Caco-2 (cell line): ENCODE measurements around the gene STK24. TPM values are rescaled to one million over a fixed set of nuclear protein-coding genes. Genes with fewer than 3 reads are reported as not detected.

Source experiments
- BruUV-seq: library from RNA; stranded (reverse); fragments of 400-500 nt; replicated peaks from 2 replicates; lab custom pipeline; 2021; lab: Mats Ljungman, UMichigan
- CTCF ChIA-PET: fragments of 300-600 bp; sonication (Branson Sonifier 250); formaldehyde crosslinking; loops from one replicate; lab custom pipeline; 2022; ENCODE audit warnings: antibody characterized with exemption; lab: Charles Lee
- POLR2A ChIA-PET: fragments of 300-600 bp; sonication (Branson Sonifier 250); formaldehyde crosslinking; loops from one replicate; lab custom pipeline; 2022; ENCODE audit warnings: antibody characterized with exemption; lab: Charles Lee
- DNase-seq, 2 experiments: peaks; one replicate each; pipeline versions ENCODE4 v3.0.0 to v3.0.0-alpha.2; 2020 to 2022
- H3K27me3 ChIP-seq: replicated peaks from 2 replicates; pipeline ENCODE4 v1.6.0; 2011; ENCODE audit warnings: low read length; ENCODE audit not compliant: control insufficient read depth, insufficient read depth
- H3K36me3 ChIP-seq: 2 replicates; pipeline ENCODE4 v1.5.1; 2011; ENCODE audit warnings: low read length; ENCODE audit not compliant: control insufficient read depth, insufficient read depth
- H3K4me1 ChIP-seq: fragments of 250-450 bp; sonication (Bioruptor Pico); 2 replicates; pipeline ENCODE4 v1.5.1; 2020; ENCODE audit warnings: mild to moderate bottlenecking
- H3K4me3 ChIP-seq: 2 replicates; pipeline ENCODE4 v1.5.1; 2011; ENCODE audit warnings: low read depth, mild to moderate bottlenecking, control low read depth, low read length
- H3K9me3 ChIP-seq: fragments of 250-450 bp; sonication (Bioruptor Pico); 2 replicates; pipeline ENCODE4 v1.5.1; 2020; ENCODE audit warnings: mild to moderate bottlenecking, moderate library complexity
- H3K27ac Mint-ChIP-seq: one replicate; pipeline ENCODE4 v1.8.0; 2022; ENCODE audit warnings: mixed read lengths; ENCODE audit not compliant: unreplicated experiment
- H3K27me3 Mint-ChIP-seq: one replicate; pipeline ENCODE4 v1.8.0; 2022; ENCODE audit warnings: mixed read lengths; ENCODE audit not compliant: insufficient read depth, unreplicated experiment
- H3K36me3 Mint-ChIP-seq: one replicate; pipeline ENCODE4 v1.8.0; 2022; ENCODE audit warnings: mild to moderate bottlenecking, mixed read lengths; ENCODE audit not compliant: insufficient read depth, unreplicated experiment
- H3K4me1 Mint-ChIP-seq: one replicate; pipeline ENCODE4 v1.8.0; 2022; ENCODE audit warnings: low read depth, mixed read lengths; ENCODE audit not compliant: unreplicated experiment
- H3K4me3 Mint-ChIP-seq: one replicate; pipeline ENCODE4 v1.8.0; 2022; ENCODE audit warnings: mild to moderate bottlenecking, moderate library complexity, mixed read lengths; ENCODE audit not compliant: unreplicated experiment
- H3K9me3 Mint-ChIP-seq: one replicate; pipeline ENCODE4 v1.8.0; 2022; ENCODE audit warnings: mixed read lengths; ENCODE audit not compliant: unreplicated experiment
- intact Hi-C: fragments of 100-400 bp; cut with micrococcal nuclease; formaldehyde crosslinking; loops from one replicate; pipeline ENCODE4 v1.10.0; 2022; ENCODE audit not compliant: unreplicated experiment
- total RNA-seq: library from RNA; stranded (reverse); gene quantifications from 2 replicates; pipeline ENCODE4 v1.2.3, GENCODE V29; 2022
- TF ChIP-seq, protein P1 (sequence below), 2 experiments: fragments of 200-600 bp in 1 of 2; IDR thresholded peaks; 1 replicate in 1 of 2; 2 replicates in 1 of 2; pipeline versions ENCODE4 v1.5.1 to v1.8.0; 2011 to 2022; ENCODE audit warnings: antibody characterized with exemption in 1 of 2, control low read depth in 1 of 2, inconsistent platforms in 1 of 2, low read depth in 1 of 2, low read length in 1 of 2, mild to moderate bottlenecking in 1 of 2, moderate library complexity in 1 of 2; ENCODE audit not compliant: insufficient read depth in 1 of 2, severe bottlenecking in 1 of 2, unreplicated experiment in 1 of 2

The STK24 gene
- total RNA-seq, 1 experiment from 2014 or later, result 253 TPM

DNA sequence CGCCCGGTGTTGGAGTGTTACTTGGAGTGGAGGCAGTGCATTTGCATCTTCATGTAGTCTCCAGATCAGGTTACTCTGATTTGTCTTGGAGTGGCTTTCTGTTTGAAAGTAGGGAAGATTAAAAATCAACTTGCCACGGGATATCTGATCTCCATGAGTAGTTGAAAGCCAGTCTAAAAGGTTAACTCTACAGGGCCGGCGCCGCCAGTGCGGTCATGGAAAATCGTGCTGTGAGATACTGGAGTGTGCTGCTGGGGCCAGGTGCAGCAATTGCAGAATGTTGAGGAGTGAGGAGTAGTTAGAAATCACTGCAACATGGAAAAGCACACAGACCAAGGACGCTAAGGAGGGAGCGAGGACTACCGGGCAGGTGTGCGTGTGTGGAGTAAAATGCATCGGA is 175.0 kb downstream of the STK24 start:
- Mint-ChIP-seq H3K27ac (no peak overlapping the region), H3K4me3 (no peak overlapping the region), H3K27me3 (no peaks in the 10 kb centered on the region), H3K9me3 (no peaks in the 10 kb centered on the region), H3K4me1 (no peaks in the 10 kb centered on the region), H3K36me3 (peaks cover 46% of the 10 kb centered on the region)
- Histone ChIP-seq H3K27me3 (no peaks in the 10 kb centered on the region), H3K4me3 (no peak overlapping the region), H3K36me3 (no peaks in the 10 kb centered on the region; the same call in 1 of the 2 replicates), H3K4me1 (peaks cover 8% of the 10 kb centered on the region), H3K9me3 (no peaks in the 10 kb centered on the region)
- CTCF ChIA-PET, result no interaction called here
- POLR2A ChIA-PET, result no interaction called here
- TF ChIP-seq, protein P1, sequence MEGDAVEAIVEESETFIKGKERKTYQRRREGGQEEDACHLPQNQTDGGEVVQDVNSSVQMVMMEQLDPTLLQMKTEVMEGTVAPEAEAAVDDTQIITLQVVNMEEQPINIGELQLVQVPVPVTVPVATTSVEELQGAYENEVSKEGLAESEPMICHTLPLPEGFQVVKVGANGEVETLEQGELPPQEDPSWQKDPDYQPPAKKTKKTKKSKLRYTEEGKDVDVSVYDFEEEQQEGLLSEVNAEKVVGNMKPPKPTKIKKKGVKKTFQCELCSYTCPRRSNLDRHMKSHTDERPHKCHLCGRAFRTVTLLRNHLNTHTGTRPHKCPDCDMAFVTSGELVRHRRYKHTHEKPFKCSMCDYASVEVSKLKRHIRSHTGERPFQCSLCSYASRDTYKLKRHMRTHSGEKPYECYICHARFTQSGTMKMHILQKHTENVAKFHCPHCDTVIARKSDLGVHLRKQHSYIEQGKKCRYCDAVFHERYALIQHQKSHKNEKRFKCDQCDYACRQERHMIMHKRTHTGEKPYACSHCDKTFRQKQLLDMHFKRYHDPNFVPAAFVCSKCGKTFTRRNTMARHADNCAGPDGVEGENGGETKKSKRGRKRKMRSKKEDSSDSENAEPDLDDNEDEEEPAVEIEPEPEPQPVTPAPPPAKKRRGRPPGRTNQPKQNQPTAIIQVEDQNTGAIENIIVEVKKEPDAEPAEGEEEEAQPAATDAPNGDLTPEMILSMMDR (IDR thresholded peaks at IDR 0.05; ENCODE audit: insufficient read depth in 1 of 2, low read depth in 1 of 2, low read length in 1 of 2, severe bottlenecking in 1 of 2, unreplicated experiment in 1 of 2), result no peak
- BruUV-seq, result no TSS peak
- intact Hi-C loops, result no loop called here
- no peak for DNase-seq

- no peak overlapping the region for H3K27ac Mint-ChIP-seq
- ChIA-PET CTCF (no interaction called here), POLR2A (no interaction called here)
- no peak overlapping the region for H3K4me3 ChIP-seq
- no peaks in the 10 kb centered on the region for H3K27me3 ChIP-seq
- H3K36me3 Mint-ChIP-seq, result peaks cover 38% of the 10 kb centered on the region
- no peaks in the 10 kb centered on the region for H3K27me3 Mint-ChIP-seq
- intact Hi-C loops, result loop anchor here (10.0 kb wide), 1 partner anchor 335 kb away; no protein-coding TSS in a partner anchor
- H3K9me3 ChIP-seq, result no peaks in the 10 kb centered on the region
- H3K36me3 ChIP-seq, result no peaks in the 10 kb centered on the region; the same call in 1 of the 2 replicates
- no peaks in the 10 kb centered on the region for H3K9me3 Mint-ChIP-seq
- H3K4me3 Mint-ChIP-seq, result no peak overlapping the region
- no peaks in the 10 kb centered on the region for H3K4me1 Mint-ChIP-seq
- BruUV-seq, result no TSS peak
- no peak for DNase-seq
- TF ChIP-seq, protein P1 (IDR thresholded peaks at IDR 0.05; ENCODE audit: insufficient read depth in 1 of 2, low read depth in 1 of 2, low read length in 1 of 2, severe bottlenecking in 1 of 2, unreplicated experiment in 1 of 2), result no peak
- H3K4me1 ChIP-seq, result peaks cover 8% of the 10 kb centered on the region
Observed at GRCh38 chr13:98399756-98400155, 177.2 kb downstream of the STK24 start.

DNA sequence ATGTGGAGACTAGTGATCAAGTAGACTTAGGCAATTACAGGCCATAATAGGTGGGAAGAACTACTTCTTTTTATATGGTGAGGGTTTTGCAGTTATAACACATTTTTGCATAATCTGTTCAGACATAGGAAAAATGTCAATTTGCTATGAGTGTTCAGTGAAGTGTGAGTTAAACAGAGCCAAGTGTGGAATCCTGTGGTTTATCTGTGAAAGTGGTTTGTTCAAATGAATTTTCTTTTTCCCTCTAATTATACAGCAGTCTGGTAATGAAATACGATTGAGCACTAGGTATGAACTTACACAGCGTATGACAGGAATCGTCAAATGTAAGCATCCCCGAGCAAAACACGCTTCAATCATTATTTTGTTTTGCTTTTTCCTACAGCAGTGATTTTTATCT is 178.3 kb downstream of the STK24 start:
- H3K4me3 Mint-ChIP-seq, result no peak overlapping the region
- POLR2A ChIA-PET, result no interaction called here
- Histone ChIP-seq H3K4me1 (peaks cover 8% of the 10 kb centered on the region), H3K9me3 (no peaks in the 10 kb centered on the region), H3K4me3 (no peak overlapping the region), H3K36me3 (no peaks in the 10 kb centered on the region; the same call in 1 of the 2 replicates), H3K27me3 (no peaks in the 10 kb centered on the region)
- H3K27ac Mint-ChIP-seq, result no peak overlapping the region
- no peaks in the 10 kb centered on the region for H3K9me3 Mint-ChIP-seq
- BruUV-seq, result no TSS peak
- intact Hi-C loops, result loop anchor here (10.0 kb wide), 1 partner anchor 334 kb away; no protein-coding TSS in a partner anchor
- CTCF ChIA-PET, result no interaction called here
- no peaks in the 10 kb centered on the region for H3K27me3 Mint-ChIP-seq
- H3K36me3 Mint-ChIP-seq, result peaks cover 36% of the 10 kb centered on the region
- TF ChIP-seq, protein P1 (IDR thresholded peaks at IDR 0.05; ENCODE audit: insufficient read depth in 1 of 2, low read depth in 1 of 2, low read length in 1 of 2, severe bottlenecking in 1 of 2, unreplicated experiment in 1 of 2), result no peak
- DNase-seq, result no peak
- H3K4me1 Mint-ChIP-seq, result no peaks in the 10 kb centered on the region
